ENCODE measurements around the gene AP2A2.

Gene AP2A2

DNA sequence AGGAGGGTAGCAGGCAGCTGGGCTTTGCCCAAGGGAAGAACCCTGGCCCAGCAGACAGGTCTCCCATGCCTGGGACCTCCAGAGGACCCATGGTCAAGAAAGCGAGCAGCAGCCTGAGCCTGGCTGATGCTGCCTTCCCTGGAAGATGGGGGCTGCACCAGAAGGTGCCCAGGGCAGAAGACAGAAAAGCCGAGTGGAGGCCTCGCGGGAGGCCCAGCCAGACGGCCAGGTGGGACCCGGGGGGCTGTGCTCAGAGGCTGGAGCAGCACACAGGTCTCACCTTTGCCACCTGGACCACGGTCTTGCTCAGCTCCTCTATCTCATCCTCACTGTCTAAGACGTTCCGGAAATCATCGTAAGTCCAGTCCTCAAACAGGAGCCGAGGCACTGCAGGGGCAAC lies 25.9 kb upstream of the AP2A2 start:
- DNase-seq, result no peak

DNA sequence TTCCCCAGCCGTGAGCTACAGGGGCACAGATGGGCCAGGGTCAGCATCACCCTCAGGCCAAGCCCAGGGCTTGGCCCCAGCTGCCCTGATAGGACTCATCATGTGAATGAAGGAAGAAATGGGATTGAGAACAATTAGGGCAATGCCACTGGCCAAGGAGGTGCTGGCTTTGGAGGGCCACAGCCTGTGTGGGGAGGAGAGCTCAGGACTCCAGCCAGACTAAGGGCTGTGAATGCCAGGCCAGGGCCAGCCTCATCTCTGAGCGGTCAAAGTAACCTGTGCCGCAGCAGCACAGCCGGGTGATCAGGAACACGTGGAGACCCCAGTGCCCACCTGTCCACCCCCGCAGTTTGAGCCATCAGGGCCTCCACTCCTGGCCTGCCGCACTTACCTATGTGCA lies 25.1 kb upstream of the AP2A2 start:
- DNase-seq, result no peak

DNA sequence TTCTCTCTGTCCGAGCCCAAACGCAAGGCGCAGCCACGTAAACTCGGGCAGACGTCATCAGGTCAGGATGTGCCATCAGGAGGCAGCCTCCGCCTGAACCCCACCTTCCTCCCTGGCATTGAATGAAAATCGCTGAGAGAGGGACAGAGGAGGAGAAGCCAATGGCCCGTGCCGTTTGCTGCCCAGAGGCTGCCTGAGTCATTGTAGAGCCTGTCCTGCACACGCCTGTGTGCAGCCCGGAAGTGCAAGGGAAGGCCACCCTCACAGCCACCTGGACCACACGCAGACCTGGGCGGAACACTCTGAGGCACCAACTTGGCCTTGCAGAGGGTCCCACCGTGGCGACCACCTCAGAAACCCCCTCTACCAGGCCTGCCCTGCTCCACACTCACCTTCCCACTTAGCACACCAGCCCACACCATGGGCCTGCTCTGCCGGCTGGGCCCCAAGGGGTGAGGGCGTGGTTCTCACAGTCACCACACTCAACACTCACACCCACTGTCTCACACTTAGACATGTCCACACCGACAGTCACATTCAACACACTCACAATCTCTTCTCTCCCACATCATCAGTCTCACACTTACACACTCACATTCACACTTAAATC lies 24.1 kb upstream of the AP2A2 start:
- no peak for DNase-seq

DNA sequence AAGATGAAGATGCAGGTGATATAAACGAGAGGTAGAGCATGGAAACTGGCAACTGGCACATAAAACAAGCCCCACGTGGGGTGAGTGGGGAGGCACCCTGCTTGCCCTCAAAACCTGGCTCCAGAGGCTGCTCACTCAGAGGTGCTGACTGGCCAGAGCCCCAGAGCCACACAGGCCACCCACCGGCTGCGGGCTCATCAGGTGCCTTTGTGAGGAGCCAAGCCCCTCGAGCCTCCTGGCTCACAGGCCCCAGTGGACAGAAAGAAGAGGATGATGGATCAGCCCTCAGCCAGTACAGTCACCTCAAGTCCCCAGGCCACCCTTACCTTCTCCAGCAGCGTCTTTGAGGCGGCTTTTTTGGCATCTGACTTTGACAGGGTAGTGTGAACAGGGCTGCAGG lies 21.3 kb upstream of the AP2A2 start:
- no peak for DNase-seq

DNA sequence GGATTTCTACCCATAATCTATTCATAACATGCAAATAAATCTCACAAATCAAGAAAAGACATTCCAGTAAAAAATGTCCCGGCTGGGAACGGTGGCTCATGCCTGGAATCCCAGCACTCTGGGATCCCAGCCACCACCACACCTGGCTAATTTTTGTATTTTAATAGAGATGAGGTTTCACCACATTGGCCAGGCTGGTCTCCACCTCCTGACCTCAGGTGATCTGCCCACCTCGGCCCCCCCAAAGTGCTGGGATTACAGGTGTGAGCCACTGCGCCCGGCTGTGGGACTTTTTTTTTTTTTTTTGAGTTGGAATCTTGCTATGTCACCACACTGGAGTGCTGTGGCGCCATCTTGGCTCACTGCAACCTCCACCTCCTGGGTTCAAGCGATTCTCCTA lies 19.7 kb upstream of the AP2A2 start:
- DNase-seq, result no peak

DNA sequence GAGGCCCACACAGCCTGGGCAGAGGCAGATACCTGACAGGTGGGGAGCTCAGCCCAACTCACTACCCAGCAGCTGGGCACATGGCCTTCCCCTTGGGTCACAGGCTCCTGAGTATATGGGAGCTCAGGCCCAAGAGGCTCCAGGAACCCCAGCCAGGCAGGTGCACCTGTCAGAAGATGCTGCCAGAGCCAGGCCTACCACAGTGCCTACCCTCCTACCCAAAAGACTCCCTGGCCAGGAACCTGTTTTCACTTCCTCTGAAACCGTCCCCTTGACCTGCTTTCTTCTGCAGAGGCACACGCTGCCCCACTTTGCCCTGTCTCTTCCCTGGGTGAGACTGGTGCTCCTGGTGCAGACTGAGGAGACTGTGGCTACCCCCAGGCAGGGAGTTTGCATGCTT lies 18.0 kb upstream of the AP2A2 start:
- DNase-seq, result no peak

DNA sequence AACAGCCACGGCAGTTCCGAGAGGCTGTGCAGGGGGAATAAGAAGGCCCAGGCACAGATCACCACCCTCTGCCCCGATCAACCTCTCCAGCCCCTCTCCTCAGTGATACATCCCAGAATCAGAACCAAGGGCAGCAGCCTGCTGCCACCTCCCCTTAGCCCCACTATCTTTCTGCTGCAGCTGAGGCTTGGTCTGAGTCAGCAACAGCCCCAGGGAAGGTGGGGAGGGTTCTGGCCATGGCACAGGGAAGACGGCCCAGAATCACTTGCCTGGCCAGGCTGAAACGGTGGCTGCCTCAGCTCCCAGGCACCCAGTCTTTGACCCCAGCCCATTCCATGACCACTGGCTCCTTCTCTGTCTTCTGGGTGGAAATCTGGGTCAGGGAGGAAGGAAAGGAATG lies 17.4 kb upstream of the AP2A2 start:
- no peak for DNase-seq

DNA sequence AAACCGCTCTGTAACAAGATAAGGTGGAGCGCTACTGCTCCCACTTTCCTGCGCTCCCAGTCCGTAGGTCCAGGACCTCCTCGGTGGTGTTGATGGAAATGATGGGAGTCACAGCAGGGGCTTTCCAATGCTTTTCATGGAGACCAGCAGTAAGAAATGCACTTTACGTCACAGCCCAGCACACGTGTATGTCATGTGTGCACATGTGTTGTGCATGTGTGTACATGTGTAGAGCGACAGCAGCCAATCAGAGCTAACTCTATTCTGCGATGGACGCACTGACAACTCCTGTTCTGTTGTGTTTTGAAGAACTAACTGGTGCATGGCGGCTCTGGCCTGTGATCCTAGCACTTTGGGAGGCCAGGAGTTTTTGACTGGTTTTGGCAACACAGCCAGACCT lies 16.3 kb upstream of the AP2A2 start:
- DNase-seq, result no peak

DNA sequence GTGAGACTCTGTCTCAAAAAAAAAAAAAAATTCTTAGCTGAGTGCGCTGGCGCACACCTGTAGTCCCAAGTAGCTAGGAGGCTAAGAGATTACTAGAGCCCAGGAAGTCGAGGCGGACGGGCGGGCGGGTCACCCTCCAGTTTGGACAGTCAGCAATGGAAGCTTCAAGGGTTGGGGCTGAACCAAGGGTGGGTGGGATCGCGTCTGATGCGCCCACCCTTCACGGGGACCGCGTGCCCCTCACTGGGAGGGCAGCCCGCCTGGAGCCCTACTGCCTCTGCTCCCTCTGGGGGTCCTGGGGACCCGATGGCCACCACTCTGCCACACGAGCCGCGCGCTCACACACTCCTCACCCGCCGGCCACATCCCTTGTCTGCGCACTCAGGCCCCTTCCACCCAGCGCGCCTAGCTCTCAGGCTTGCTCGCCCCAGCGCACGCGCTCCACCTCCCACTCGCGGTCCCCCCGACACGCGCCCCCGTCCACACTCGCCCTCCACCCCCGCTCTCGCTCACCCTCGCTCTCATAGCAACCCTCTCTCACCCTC lies 15.6 kb upstream of the AP2A2 start:
- no peak for DNase-seq

DNA sequence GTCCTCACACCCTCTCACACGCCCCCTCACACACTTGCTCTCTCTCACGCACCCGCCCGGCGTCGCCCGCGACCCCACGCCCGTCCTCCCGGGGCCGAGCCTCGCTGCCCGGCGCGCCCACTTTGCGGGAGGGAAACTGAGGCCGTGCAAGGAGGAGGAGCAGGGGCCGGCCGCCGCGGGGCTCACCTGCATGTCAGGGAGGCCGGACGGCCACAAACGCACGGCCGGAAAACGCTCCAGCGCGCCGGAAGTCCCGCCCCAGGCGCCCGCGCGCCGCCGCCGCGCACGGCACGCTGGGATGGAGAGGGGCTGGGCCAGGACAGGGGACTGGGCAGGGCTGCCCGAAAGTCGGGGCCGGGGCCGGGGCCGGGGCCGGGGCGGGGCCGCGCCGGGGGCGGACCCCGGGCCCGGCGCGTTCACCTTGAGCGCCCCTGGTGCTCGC lies 15.1 kb upstream of the AP2A2 start, which contains the start of gene CHID1:
CHID1 (minus strand) TSS at position 222 of the 442 bp plus-strand sequence. CDS start 5,994 bp downstream, outside the sequence.
- DNase-seq, result peak; percentile 86 to 87

DNA sequence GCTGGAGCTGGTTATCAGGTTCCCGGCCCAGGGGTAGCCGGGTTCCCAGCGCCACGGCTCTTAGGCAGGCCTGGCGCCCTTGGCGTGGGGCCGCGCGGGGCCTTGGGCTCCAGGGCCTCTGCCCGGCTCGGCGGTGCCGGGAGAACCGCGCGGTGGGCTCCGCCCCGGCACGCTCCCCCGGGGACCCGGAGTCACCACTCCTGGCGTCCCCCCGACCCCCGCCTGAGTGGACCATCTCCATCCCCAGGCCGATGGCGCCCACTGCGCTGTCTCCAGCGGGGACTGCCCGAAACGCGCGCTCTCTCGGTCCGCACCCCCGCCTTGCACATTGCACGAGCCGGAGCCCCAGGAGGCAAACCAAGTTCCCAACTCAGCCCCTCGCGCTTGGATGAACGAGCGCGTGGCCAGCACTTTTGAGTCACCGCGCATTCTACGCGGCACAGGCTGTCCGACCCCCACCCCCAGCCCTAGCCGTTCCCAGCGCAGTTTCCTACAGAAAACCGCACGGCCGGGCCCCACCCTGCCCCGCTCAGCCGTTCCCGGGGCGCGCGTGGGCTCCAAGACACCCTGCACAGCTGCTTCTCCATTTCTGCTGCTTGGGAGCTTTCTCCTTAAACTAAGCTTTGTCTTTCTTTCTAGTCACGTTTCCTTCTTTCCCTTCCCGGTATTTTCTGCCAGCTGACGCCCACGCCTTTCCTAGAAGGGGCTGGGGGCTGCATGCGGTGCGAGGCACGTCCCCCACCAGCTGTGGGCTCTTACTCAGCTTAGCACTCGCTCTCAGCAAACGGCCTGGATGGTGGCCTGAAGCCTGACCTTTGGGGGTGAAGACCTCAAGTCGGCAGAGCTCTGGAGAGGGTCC lies 14.4 kb upstream of the AP2A2 start:
- no peak for DNase-seq

DNA sequence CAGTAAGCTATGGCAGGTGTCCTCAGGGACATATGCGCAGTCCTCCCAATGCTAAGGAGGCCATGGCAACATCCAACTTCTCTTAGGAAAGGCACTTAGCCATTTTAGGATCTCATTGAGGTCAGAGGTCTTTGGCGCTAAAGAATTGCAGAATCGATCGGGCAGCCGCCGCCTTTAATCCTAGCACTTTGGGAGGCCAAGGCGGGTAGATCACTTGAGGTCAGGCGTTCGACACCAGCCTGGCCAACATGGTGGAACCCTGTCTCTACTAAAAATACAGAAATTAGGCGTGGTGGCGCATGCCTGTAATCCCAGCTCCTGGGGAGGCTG lies 13.8 kb upstream of the AP2A2 start:
- no peak for DNase-seq

DNA sequence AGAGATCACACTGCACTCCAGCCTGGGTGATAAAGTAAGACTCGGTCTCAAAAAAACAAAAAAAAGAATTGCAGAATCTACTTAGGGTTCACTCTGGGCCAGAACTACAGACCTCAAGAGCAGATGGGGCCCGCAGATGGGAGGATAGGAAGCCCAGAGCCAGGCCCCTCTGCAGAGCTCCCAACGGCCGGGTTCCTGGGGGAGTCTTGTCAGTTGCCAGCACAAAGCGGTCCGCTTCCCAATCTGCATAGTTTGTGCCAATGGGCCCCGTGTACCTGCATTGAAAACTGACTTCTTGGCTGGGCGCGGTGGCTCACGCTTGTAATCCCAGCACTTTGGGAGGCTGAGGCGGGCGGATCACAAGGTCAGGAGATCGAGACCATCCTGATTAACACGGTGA lies 13.4 kb upstream of the AP2A2 start:
- DNase-seq, result no peak

DNA sequence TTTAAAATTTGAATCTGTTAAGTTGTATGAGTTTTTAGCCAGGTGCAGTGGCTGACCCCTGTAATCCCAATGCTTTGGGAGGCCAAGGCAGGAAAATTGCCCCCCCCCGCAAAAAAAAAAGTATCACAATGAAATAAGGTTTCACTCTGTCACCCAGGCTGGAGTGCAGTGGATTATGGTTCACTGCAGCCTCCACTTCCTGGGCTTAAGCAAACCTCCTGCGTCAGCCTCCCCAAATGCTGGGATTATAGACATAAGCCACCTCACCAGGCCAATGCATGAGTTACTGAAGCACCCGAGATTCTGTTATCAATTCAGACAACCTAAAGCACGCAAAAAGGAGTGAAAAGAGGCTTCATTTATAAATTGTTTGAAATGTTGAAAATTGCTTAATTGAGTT lies 12.6 kb upstream of the AP2A2 start:
- DNase-seq, result no peak

DNA sequence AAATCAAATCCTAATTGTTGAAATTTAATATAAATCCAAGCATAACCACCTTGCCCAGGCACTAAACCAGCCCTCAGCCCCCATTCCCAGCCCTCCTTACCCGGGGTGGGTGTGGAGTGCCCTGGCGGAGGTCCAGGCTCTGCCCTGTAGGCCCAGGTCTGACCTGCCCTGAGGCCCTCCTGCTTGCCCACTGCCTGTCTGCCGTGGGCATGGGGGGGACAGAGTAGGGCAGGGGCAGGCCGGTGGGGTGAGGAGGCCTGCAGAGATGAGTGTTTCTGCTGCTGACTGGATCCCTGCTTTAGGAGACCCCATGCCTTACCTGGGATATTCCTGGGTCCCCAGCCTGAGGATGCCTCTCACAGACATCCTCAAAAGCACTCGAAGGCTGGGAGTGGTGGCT lies 11.5 kb upstream of the AP2A2 start:
- DNase-seq, result no peak

DNA sequence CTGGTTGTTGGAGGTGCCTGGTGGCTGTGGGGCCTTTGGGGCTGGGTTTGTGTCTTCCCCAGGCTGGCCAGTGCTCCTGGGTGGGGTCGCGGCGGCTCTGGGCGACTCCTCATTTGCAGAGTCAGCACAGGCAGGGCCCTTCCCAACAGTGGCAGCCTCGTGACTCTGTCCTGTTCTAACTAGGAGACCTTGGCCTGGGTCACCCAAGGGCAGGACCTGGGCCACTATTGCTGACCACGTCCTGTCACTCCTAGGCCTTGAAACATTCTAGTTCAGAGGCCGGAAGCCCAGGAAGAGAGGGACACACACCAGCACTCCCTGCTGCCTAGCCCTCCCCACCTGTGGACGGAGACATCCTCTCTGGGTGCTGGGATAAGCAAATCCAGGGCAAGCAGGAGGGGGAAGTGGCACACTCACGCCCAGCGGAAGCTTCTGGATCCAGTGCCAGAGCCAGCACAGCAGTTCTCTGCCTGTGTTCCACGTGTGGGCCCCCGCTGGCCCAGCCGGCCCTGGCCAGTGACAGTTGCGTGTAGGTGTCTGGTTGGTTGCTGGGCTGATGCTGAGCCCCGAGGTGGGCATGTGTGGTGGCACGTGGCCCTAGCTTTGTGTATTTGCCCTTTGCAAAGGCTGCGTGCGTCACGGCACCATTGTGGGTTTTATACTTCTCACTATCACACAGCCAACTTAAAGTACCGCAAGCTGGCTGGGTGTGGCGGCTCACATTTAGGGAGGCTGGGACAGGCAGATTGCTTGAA lies 10.7 kb upstream of the AP2A2 start:
- no peak for DNase-seq

DNA sequence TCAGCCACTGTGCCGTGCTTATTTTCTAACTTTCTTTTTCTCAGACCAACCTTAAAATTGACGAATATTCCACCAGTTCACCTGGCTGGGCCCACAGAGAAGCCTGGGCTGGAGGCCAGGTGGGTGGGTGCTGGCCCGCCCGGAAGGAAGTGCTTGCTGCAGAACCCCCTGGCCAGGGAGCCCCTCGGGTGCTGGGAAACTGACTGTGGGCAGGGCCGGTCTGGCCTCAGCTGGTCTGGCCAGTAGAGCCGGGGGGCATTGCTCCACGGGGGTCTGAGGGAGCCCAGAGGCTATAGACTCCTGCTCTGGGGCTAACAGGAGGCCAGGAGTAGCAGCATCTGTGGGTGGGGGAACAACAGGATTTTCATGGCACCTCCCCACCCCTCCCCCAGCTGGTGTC lies 8.2 kb upstream of the AP2A2 start:
- DNase-seq, result no peak

DNA sequence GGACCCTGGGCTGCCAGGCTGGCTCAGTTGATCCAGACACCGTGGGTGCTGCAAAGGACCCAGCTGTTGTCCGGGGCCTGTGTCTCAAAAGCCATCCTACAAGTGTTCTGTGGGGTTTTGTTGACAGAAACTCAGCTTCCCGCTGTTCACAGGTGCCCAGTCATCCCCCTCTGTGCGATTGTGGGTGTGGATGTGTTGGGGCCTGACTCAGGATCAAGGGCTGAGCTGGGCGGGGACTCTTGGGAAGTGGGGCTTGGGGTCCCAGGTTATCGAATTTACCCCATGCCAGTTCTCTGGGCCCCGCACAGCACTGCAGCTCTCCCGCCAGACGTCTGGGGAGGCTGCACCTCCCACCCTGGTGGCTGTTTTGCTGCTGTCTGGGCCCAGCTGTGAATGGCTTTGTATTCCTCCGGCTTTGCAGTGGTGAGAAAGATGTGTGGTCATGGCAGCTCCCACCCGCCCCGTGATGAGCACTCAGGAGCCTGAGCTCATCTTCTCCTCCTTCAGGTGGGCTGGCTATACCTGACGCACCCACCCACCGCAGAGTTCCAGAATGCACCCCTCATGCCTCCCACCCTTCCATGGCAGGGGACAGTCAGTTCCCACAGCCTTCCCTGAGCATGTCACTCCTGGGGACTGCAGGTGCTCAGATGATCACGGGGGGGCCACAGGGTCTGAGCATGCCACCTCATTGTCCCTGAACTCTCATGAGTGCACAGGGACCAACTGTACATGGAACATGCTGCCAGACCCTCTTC lies 3.6 kb upstream of the AP2A2 start:
- no peak for DNase-seq

DNA sequence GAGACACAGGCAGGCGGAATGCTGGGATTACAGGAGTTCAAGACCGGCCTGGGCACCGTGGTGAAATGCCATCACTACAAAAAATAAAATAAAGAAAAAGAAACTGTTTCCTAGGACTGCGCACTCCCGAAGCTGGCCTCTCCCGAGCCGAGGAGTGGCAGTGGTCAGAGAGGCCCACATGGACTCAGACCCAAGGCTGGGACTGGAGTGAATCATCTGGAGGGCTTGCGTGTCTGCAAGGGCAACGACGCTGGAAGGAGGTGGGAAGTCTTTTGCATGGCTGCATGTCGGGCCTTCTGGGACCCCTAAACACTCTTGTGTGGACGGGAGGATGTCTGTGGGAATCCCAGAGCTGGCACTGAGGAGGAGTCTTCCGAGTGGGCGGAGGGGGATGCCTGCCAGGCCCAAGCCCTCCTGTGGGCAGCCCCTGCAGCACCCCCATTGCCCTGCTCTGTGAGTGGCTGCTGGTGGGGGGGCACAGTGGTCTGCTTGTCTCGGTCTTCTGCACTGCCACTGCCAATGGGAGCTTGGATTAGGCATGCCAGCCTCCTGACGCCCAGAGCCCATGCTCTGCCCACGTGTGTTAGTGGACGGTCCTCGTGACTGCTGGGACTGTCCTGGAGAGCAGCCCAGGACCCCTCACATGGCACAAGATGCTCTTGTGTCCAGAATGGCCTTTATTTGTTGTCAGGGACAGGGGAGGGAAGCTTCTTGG lies 1.8 kb upstream of the AP2A2 start:
- DNase-seq, result no peak

DNA sequence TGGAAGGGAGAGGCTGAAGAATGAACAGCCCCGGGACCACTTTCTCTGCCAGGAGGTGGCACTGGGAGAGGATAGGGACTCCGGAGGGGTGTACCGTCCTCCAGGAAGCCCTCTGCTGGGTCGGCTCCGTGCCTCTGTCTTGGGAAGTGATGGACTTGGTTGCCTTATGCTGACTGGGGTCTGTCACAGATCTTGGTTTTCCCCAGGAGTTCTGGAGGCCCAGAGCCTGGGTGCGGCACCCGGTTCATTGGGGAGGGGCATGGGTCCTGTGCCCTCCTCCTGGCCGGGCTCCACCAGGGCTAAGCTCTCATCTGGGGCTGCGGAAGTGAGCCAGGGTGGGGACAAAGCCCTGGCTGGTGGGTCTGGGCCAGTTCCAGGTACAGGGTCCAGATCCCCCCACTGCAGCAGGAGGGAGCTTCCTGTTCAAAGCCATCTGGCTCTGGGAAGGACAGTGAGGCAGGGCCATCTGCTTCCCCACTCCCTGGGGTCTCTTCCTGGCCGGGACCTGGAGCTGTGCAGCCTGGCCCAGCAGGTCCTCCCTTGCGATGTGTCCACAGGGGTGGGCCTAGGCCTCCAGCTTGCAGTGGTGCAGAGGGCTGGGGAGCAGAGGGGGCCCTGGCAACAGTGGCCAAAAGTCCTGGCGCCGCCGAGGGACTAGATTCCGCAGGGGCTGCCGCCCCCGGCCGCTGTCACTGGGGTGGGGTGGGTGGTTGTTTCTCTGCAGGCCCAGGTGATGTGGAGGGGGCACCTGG lies 1.1 kb upstream of the AP2A2 start:
- no peak for DNase-seq

DNA sequence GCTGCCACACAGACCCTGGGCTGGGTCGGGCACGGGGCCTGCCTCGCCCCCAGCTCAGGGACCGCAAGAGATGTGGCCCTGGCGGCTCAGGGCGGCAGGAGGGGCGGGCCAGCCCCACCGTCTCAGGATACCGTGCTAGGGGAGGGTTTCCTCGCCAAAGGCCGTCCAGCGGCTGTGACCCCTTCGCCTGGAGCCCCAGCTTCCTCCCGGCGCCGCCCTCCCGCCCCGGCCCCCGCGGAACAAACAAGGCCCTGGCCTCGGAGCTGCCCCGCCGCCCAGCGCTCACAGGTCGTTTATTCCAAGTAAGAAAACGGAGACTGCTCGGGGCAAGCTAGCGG lies 543 bp upstream of the AP2A2 start:
- no peak for DNase-seq

All from CD4-positive, alpha-beta T cell treated with Interleukin-1 beta for 1 hour (primary cell).